NB4 (cell line): ENCODE data around the gene CFAP74.

ENCODE experiments used
- DNase-seq: peaks from one replicate; pipeline ENCODE4 v3.0.0; 2010; ENCODE audit warnings: low read depth
- H3K4me3 ChIP-seq: one replicate; pipeline ENCODE4 v1.5.1; 2011; ENCODE audit warnings: mild to moderate bottlenecking, low read depth, low read length, moderate library complexity
- CTCF ChIP-seq: IDR thresholded peaks from one replicate; pipeline ENCODE4 v1.5.1; 2012; ENCODE audit warnings: low read depth, low read length
- MAX ChIP-seq: IDR thresholded peaks from 2 replicates; pipeline ENCODE4 v1.6.1; 2011; ENCODE audit warnings: low read depth, low read length
- MYC ChIP-seq: IDR thresholded peaks from 2 replicates; pipeline ENCODE4 v1.6.1; 2011; ENCODE audit warnings: low read depth, low read length
- POLR2A ChIP-seq: IDR thresholded peaks from 2 replicates; pipeline ENCODE4 v1.6.1; 2011; ENCODE audit warnings: mild to moderate bottlenecking; ENCODE audit not compliant: insufficient read length; ENCODE audit errors: extremely low read depth

CFAP74 gene

GRCh38 chr1:1925437-1926345 is 77.9 kb downstream of the CFAP74 start:
- TF ChIP-seq MYC (no peak), CTCF (no peak), MAX (no peak), POLR2A (no peak)
- no peak overlapping the region for H3K4me3 ChIP-seq
- DNase-seq, result no peak

- H3K4me3 ChIP-seq, result no peak overlapping the region
- no peak for DNase-seq
- TF ChIP-seq MAX (no peak), POLR2A (no peak), MYC (no peak), CTCF (no peak)
These were observed 78.7 kb downstream of the CFAP74 start for GRCh38 chr1:1924849-1925248.

GRCh38 chr1:1924386-1924785 is 79.2 kb downstream of the CFAP74 start:
- TF ChIP-seq MAX (no peak), MYC (no peak), CTCF (no peak), POLR2A (no peak)
- H3K4me3 ChIP-seq, result no peak overlapping the region

GRCh38 chr1:1922956-1923833 is 80.4 kb downstream of the CFAP74 start:
- DNase-seq, result no peak
- TF ChIP-seq MAX (no peak), CTCF (no peak), MYC (no peak), POLR2A (no peak)
- H3K4me3 ChIP-seq, result no peak overlapping the region

More at GRCh38 chr1:1924386-1924785, 79.2 kb downstream of the CFAP74 start:
- no peak for DNase-seq

GRCh38 chr1:1922702-1922955 is 81.0 kb downstream of the CFAP74 start:
- TF ChIP-seq MAX (no peak), MYC (no peak), POLR2A (no peak), CTCF (no peak)
- DNase-seq, result no peak
- no peak overlapping the region for H3K4me3 ChIP-seq
